PC-3 (cell line): Measurements from ENCODE around the gene PRKCD. TPM values are rescaled to one million over a fixed set of nuclear protein-coding genes. Genes with fewer than 3 reads are reported as not detected.

Source experiments
- ATAC-seq: fragments of 200-7000 bp; cut with Tn5 transposase; 2 replicates; pipeline ENCODE4 v1.9.1; 2020; ENCODE audit warnings: mild to moderate bottlenecking, moderate library complexity
- BruUV-seq: library from RNA; stranded (reverse); fragments of 400-500 nt; replicated peaks from 2 replicates; lab custom pipeline; 2021; lab: Mats Ljungman, UMichigan
- CTCF ChIA-PET: fragments of 300-600 bp; sonication (Branson Sonifier 250); formaldehyde crosslinking; loops from one replicate; lab custom pipeline; 2022; ENCODE audit warnings: antibody characterized with exemption; lab: Charles Lee
- POLR2A ChIA-PET: fragments of 300-600 bp; sonication (Branson Sonifier 250); formaldehyde crosslinking; loops from one replicate; lab custom pipeline; 2022; ENCODE audit warnings: antibody characterized with exemption; ENCODE audit not compliant: unreplicated experiment; lab: Charles Lee
- DNase-seq: peaks from one replicate; pipeline ENCODE4 v3.0.0-alpha.2; 2015
- H2AFZ ChIP-seq: fragments of 300-600 bp; sonication (generic); 2 replicates; pipeline ENCODE4 v1.6.0; 2016; ENCODE audit warnings: antibody characterized with exemption, low read length
- H3F3A ChIP-seq: fragments of 300-600 bp; sonication (generic); one replicate; pipeline ENCODE4 v1.6.0; 2017; ENCODE audit warnings: antibody characterized with exemption, low read length, control low read depth, mild to moderate bottlenecking; ENCODE audit not compliant: unreplicated experiment
- H3K27ac ChIP-seq: fragments of 300-600 bp; sonication (generic); 2 replicates; pipeline ENCODE4 v1.5.1; 2016; ENCODE audit warnings: mild to moderate bottlenecking, low read length
- H3K27me3 ChIP-seq: fragments of 300-600 bp; sonication (generic); 2 replicates; pipeline ENCODE4 v1.6.1; 2016; ENCODE audit warnings: low read length, mixed read lengths
- H3K36me3 ChIP-seq: fragments of 300-600 bp; sonication (generic); 2 replicates; pipeline ENCODE4 v1.6.1; 2016; ENCODE audit warnings: low read depth, mixed run types, low read length, mixed read lengths
- H3K4me1 ChIP-seq: fragments of 300-600 bp; sonication (generic); 2 replicates; pipeline ENCODE4 v1.5.1; 2016; ENCODE audit warnings: low read length; ENCODE audit not compliant: insufficient read depth
- H3K4me2 ChIP-seq: fragments of 300-600 bp; sonication (generic); 2 replicates; pipeline ENCODE4 v1.6.0; 2016; ENCODE audit warnings: low read length
- H3K4me3 ChIP-seq: fragments of 300-600 bp; sonication (generic); 2 replicates; pipeline ENCODE4 v1.5.1; 2016; ENCODE audit warnings: mild to moderate bottlenecking, low read length, mixed read lengths
- H3K79me2 ChIP-seq: fragments of 300-600 bp; sonication (generic); 2 replicates; pipeline ENCODE4 v1.6.1; 2017; ENCODE audit warnings: low read length, mixed read lengths
- H3K9ac ChIP-seq: fragments of 300-600 bp; sonication (generic); 2 replicates; pipeline ENCODE4 v1.6.0; 2016; ENCODE audit warnings: mild to moderate bottlenecking, low read length
- H3K9me2 ChIP-seq: fragments of 300-600 bp; sonication (generic); replicated peaks from 2 replicates; pipeline ENCODE4 v1.6.1; 2016; ENCODE audit warnings: mixed run types, low read length, mixed read lengths
- H3K9me3 ChIP-seq: fragments of 300-600 bp; sonication (generic); 2 replicates; pipeline ENCODE4 v1.6.1; 2016; ENCODE audit warnings: low read length, mixed read lengths
- H4K20me1 ChIP-seq: fragments of 300-600 bp; sonication (generic); 2 replicates; pipeline ENCODE4 v1.6.1; 2016; ENCODE audit warnings: low read length, mixed read lengths
- EZH2 ChIP-seq: fragments of 300-600 bp; sonication (generic); IDR thresholded peaks from one replicate; pipeline ENCODE4 v1.6.1; 2017; ENCODE audit warnings: antibody characterized with exemption, mild to moderate bottlenecking, low read length; ENCODE audit not compliant: unreplicated experiment
- EZH2phosphoT487 ChIP-seq: fragments of 300-600 bp; sonication (generic); IDR thresholded peaks from 2 replicates; pipeline ENCODE4 v1.6.1; 2018; ENCODE audit warnings: mild to moderate bottlenecking, antibody characterized with exemption, low read length, borderline replicate concordance
- intact Hi-C: fragments of 100-400 bp; cut with micrococcal nuclease; formaldehyde crosslinking; loops from 2 replicates; pipeline ENCODE4 v1.9.0; 2023
- total RNA-seq: library from RNA; depleted of rRNA; stranded (reverse); fragments of >200 nt; gene quantifications from 2 replicates; pipeline ENCODE4 v1.2.3, GENCODE V29; 2014
- TF ChIP-seq, protein P1 (sequence below): fragments of 300-600 bp; sonication (generic); conservative IDR thresholded peaks from 2 replicates; pipeline ENCODE4 v1.5.1; 2017; ENCODE audit warnings: antibody characterized with exemption, low read depth, mild to moderate bottlenecking, low read length

Gene PRKCD
- total RNA-seq, 1 experiment from 2014 or later = 7.8 TPM

GRCh38 chr3:53157974-53158580 lies 2.9 kb upstream of the PRKCD start:
- ChIA-PET CTCF (no interaction called here), POLR2A (no interaction called here)
- Histone ChIP-seq H3K9me3 (no peaks in the 10 kb centered on the region), H4K20me1 (peaks cover 10% of the 10 kb centered on the region; the same call in 1 of the 2 replicates), H3F3A (peaks cover 5% of the 10 kb centered on the region), H2AFZ (no peak overlapping the region), H3K36me3 (no peaks in the 10 kb centered on the region), H3K4me1 (peaks cover 57% of the 10 kb centered on the region), H3K4me2 (no peak overlapping the region), H3K79me2 (peaks cover 17% of the 10 kb centered on the region), H3K9ac (no peak overlapping the region), H3K27me3 (no peaks in the 10 kb centered on the region), H3K9me2 (no peaks in the 10 kb centered on the region), H3K27ac (no peak overlapping the region), H3K4me3 (no peak overlapping the region)
- no peak for DNase-seq
- no TSS peak for BruUV-seq
- no peak for TF ChIP-seq EZH2
- ATAC-seq = no peak
- intact Hi-C loops = no loop called here

DNA sequence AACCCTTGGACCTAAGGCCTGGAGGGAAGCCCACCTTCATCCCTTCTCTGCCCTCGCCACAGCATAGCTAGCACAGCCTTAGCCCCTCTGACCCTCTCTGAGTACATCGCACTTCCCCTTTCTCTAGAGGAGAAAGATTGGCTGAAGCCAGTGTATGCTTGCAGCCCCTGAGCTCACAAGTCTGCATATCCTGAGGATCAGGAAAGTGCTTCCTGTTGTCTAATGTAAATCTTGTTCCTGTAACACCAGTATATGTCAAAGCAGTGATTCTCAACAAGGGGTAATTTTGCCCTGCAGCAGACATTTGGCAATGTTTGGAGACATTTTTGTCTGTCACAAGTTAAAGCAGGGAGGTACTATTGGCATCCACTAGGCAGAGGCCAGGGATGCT lies 2.2 kb upstream of the PRKCD start:
- Histone ChIP-seq H3K27me3 (no peaks in the 10 kb centered on the region), H4K20me1 (peaks cover 10% of the 10 kb centered on the region; the same call in 1 of the 2 replicates), H3K9ac (no peak overlapping the region), H3K79me2 (peaks cover 24% of the 10 kb centered on the region), H3K4me3 (no peak overlapping the region), H3F3A (peaks cover 5% of the 10 kb centered on the region), H3K36me3 (no peaks in the 10 kb centered on the region), H3K4me1 (peaks cover 63% of the 10 kb centered on the region), H2AFZ (no peak overlapping the region), H3K4me2 (no peak overlapping the region), H3K9me3 (no peaks in the 10 kb centered on the region), H3K27ac (no peak overlapping the region), H3K9me2 (no peaks in the 10 kb centered on the region)
- ChIA-PET CTCF (no interaction called here), POLR2A (no interaction called here)
- no peak for ATAC-seq
- TF ChIP-seq EZH2phosphoT487 (no peak), EZH2 (no peak)
- TF ChIP-seq, protein P1, sequence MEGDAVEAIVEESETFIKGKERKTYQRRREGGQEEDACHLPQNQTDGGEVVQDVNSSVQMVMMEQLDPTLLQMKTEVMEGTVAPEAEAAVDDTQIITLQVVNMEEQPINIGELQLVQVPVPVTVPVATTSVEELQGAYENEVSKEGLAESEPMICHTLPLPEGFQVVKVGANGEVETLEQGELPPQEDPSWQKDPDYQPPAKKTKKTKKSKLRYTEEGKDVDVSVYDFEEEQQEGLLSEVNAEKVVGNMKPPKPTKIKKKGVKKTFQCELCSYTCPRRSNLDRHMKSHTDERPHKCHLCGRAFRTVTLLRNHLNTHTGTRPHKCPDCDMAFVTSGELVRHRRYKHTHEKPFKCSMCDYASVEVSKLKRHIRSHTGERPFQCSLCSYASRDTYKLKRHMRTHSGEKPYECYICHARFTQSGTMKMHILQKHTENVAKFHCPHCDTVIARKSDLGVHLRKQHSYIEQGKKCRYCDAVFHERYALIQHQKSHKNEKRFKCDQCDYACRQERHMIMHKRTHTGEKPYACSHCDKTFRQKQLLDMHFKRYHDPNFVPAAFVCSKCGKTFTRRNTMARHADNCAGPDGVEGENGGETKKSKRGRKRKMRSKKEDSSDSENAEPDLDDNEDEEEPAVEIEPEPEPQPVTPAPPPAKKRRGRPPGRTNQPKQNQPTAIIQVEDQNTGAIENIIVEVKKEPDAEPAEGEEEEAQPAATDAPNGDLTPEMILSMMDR = no peak
- BruUV-seq = no TSS peak
- no peak for DNase-seq
- intact Hi-C loops = no loop called here

- H3K4me2 ChIP-seq = peak overlapping the region; percentile 93
- CTCF ChIA-PET = no interaction called here
- no peaks in the 10 kb centered on the region for H3K27me3 ChIP-seq
- BruUV-seq = no TSS peak
- H3K27ac ChIP-seq = no peak overlapping the region
- TF ChIP-seq, protein P1 = no peak
- no peak for TF ChIP-seq EZH2phosphoT487
- TF ChIP-seq EZH2 = no peak
- H2AFZ ChIP-seq = no peak overlapping the region
- peaks cover 30% of the 10 kb centered on the region for H3K79me2 ChIP-seq
- no peaks in the 10 kb centered on the region for H3K9me2 ChIP-seq
- H3K9ac ChIP-seq = no peak overlapping the region
- POLR2A ChIA-PET = interaction anchor here (1.1 kb wide), 1 partner anchor 25 kb away, joined by 4 read pairs; no protein-coding TSS in a partner anchor
- intact Hi-C loops = loop anchor here (1.0 to 2.0 kb wide), 3 partner anchors 15 to 29 kb away; partner anchors contain the start of gene RFT1
- peaks cover 10% of the 10 kb centered on the region; the same call in 1 of the 2 replicates for H4K20me1 ChIP-seq
- H3K4me3 ChIP-seq = no peak overlapping the region
- H3K9me3 ChIP-seq = no peaks in the 10 kb centered on the region
- no peak for DNase-seq
- no peaks in the 10 kb centered on the region for H3K36me3 ChIP-seq
- ATAC-seq = no peak
- H3F3A ChIP-seq = peaks cover 5% of the 10 kb centered on the region
- H3K4me1 ChIP-seq = peaks cover 57% of the 10 kb centered on the region
These were observed 1.6 kb upstream of the PRKCD start for GRCh38 chr3:53159156-53160060.
